GM12878 (cell line): Measurements from ENCODE around the gene SUGP2. TPM values are rescaled to one million over a fixed set of nuclear protein-coding genes. Genes with fewer than 3 reads are reported as not detected.

Source experiments
- ATAC-seq: fragments of 200-7000 bp; cut with Tn5 transposase; 3 replicates; pipeline ENCODE4 v1.9.1; 2020; ENCODE audit warnings: mild to moderate bottlenecking, moderate library complexity
- BruUV-seq: library from RNA; stranded (reverse); fragments of 400-500 nt; replicated peaks from 2 replicates; lab custom pipeline; 2021; lab: Mats Ljungman, UMichigan
- CTCF ChIA-PET: fragments of 300-600 bp; sonication (Branson Sonifier 250); formaldehyde crosslinking; extraction: SDS; loops from one replicate; lab custom pipeline; 2021; ENCODE audit warnings: inconsistent platforms; lab: Yijun Ruan, JAX
- POLR2A ChIA-PET: fragments of 350-600 bp; formaldehyde crosslinking; extraction: SDS; loops from one replicate; lab custom pipeline; 2021; ENCODE audit warnings: inconsistent platforms; lab: Charles Lee
- RAD21 ChIA-PET: fragments of 300-600 bp; sonication (Branson Sonifier 250); formaldehyde crosslinking; loops from one replicate; lab custom pipeline; 2023; ENCODE audit warnings: antibody characterized with exemption; ENCODE audit not compliant: unreplicated experiment; lab: Charles Lee
- SMC1A ChIA-PET: fragments of 300-600 bp; sonication (Branson Sonifier 250); formaldehyde crosslinking; loops from one replicate; lab custom pipeline; 2023; ENCODE audit not compliant: unreplicated experiment, uncharacterized antibody; lab: Charles Lee
- DNase-seq: peaks from one replicate; pipeline ENCODE4 v3.0.0-alpha.2; 2011; ENCODE audit warnings: low read depth, low spot score
- FAIRE-seq: peaks from 3 replicates; lab custom pipeline; 2011; peaks lifted over from hg19 to GRCh38; lab: Jason Lieb, UNC
- H2AFZ ChIP-seq: 2 replicates; pipeline ENCODE4 v1.6.0; 2011; ENCODE audit warnings: low read depth, low read length, control low read depth; ENCODE audit not compliant: control insufficient read depth
- H3K27ac ChIP-seq: 2 replicates; pipeline ENCODE4 v1.5.1; 2011; ENCODE audit warnings: control low read depth; ENCODE audit not compliant: control insufficient read depth, insufficient read depth
- H3K27me3 ChIP-seq, 2 experiments: replicated peaks in 1 of 2; 2 replicates each; pipeline versions ENCODE4 v1.6.0 to v1.6.1; 2011; ENCODE audit warnings: low read length in 1 of 2; ENCODE audit not compliant: control insufficient read depth in 2 of 2, insufficient read depth in 2 of 2
- H3K36me3 ChIP-seq, 2 experiments: 2 replicates each; pipeline ENCODE4 v1.5.1; 2011; ENCODE audit warnings: low read length in 1 of 2; ENCODE audit not compliant: control insufficient read depth in 2 of 2, insufficient read depth in 2 of 2
- H3K4me1 ChIP-seq: 2 replicates; pipeline ENCODE4 v1.6.1; 2011; ENCODE audit warnings: mild to moderate bottlenecking, low read length, moderate library complexity, mixed read lengths; ENCODE audit not compliant: control insufficient read depth, insufficient read depth
- H3K4me2 ChIP-seq: 2 replicates; pipeline ENCODE4 v1.6.0; 2011; ENCODE audit warnings: control low read depth; ENCODE audit not compliant: control insufficient read depth, insufficient read depth
- H3K4me3 ChIP-seq: fragments of 200-600 bp; sonication (generic); 2 replicates; pipeline ENCODE4 v1.5.1; 2016
- H3K79me2 ChIP-seq: 2 replicates; pipeline ENCODE4 v1.6.0; 2011; ENCODE audit warnings: low read length; ENCODE audit not compliant: control insufficient read depth, insufficient read depth
- H3K9ac ChIP-seq: 2 replicates; pipeline ENCODE4 v1.8.0; 2011; ENCODE audit warnings: low read length, control low read depth, mixed read lengths; ENCODE audit not compliant: control insufficient read depth, insufficient read depth
- H3K9me3 ChIP-seq: replicated peaks from 3 replicates; pipeline ENCODE4 v1.5.1; 2011; ENCODE audit warnings: mild to moderate bottlenecking, low read length; ENCODE audit not compliant: control insufficient read depth, insufficient read depth
- H4K20me1 ChIP-seq: 2 replicates; pipeline ENCODE4 v1.6.0; 2011; ENCODE audit not compliant: control insufficient read depth, insufficient read depth
- ATF3 ChIP-seq: IDR thresholded peaks from 2 replicates; pipeline ENCODE4 v1.6.1; 2011; ENCODE audit warnings: low read depth, mild to moderate bottlenecking, low read length, moderate library complexity, borderline replicate concordance; ENCODE audit errors: extremely low read depth
- BACH1 ChIP-seq: fragments of 450-650 bp; IDR thresholded peaks from 2 replicates; pipeline ENCODE4 v1.6.1; 2017; ENCODE audit warnings: mild to moderate bottlenecking, borderline replicate concordance
- BHLHE40 ChIP-seq, 2 experiments: fragments of 450-650 bp in 1 of 2; IDR thresholded peaks; 2 replicates each; pipeline ENCODE4 v1.6.1; 2011 to 2017; ENCODE audit warnings: low read depth in 2 of 2, borderline replicate concordance in 1 of 2, improper control_type of control experiment in 1 of 2, low read length in 1 of 2, mild to moderate bottlenecking in 1 of 2
- BRCA1 ChIP-seq: IDR thresholded peaks from 2 replicates; pipeline ENCODE4 v1.6.1; 2011; ENCODE audit warnings: low read depth, low read length, improper control_type of control experiment
- CEBPB ChIP-seq, 2 experiments: fragments of 150-350 bp in 1 of 2; IDR thresholded peaks; 2 replicates each; pipeline ENCODE4 v1.6.1; 2012 to 2014; ENCODE audit warnings: low read depth in 2 of 2, low read length in 2 of 2, borderline replicate concordance in 1 of 2, inconsistent platforms in 1 of 2
- EED ChIP-seq: sonication (generic); IDR thresholded peaks from 2 replicates; pipeline ENCODE4 v1.6.1; 2016; ENCODE audit warnings: antibody characterized with exemption, low read depth
- HCFC1 ChIP-seq: fragments of 150-350 bp; IDR thresholded peaks from 2 replicates; pipeline ENCODE4 v1.6.1; 2014; ENCODE audit warnings: low read length
- HDAC2 ChIP-seq: fragments of 200-600 bp; sonication (generic); IDR thresholded peaks from 2 replicates; pipeline ENCODE4 v1.6.1; 2017
- KDM1A ChIP-seq: fragments of 200-600 bp; sonication (generic); IDR thresholded peaks from 2 replicates; pipeline ENCODE4 v1.6.1; 2016; ENCODE audit warnings: borderline replicate concordance
- MAX ChIP-seq: IDR thresholded peaks from 2 replicates; pipeline ENCODE4 v1.6.1; 2012; ENCODE audit warnings: low read depth, low read length, improper control_type of control experiment
- PAX8 ChIP-seq: fragments of 450-650 bp; IDR thresholded peaks from 2 replicates; pipeline ENCODE4 v1.6.1; 2017; ENCODE audit warnings: mild to moderate bottlenecking, moderate library complexity
- RAD21 ChIP-seq: IDR thresholded peaks from 2 replicates; pipeline ENCODE4 v1.6.1; 2011; ENCODE audit warnings: mild to moderate bottlenecking, low read depth, low read length, moderate library complexity; ENCODE audit not compliant: insufficient read depth
- RCOR1 ChIP-seq: conservative IDR thresholded peaks from 2 replicates; pipeline ENCODE4 v1.6.1; 2012; ENCODE audit warnings: low read depth, low read length, improper control_type of control experiment
- SMARCA5 ChIP-seq: fragments of 450-650 bp; IDR thresholded peaks from 2 replicates; pipeline ENCODE4 v1.6.1; 2017; ENCODE audit warnings: mild to moderate bottlenecking
- SPI1 ChIP-seq: IDR thresholded peaks from 2 replicates; pipeline ENCODE4 v1.6.1; 2011; ENCODE audit warnings: low read depth, mild to moderate bottlenecking, low read length, moderate library complexity, borderline replicate concordance; ENCODE audit not compliant: insufficient read depth
- USF1 ChIP-seq: IDR thresholded peaks from 2 replicates; pipeline ENCODE4 v1.6.1; 2011; ENCODE audit warnings: borderline replicate concordance, low read depth, mild to moderate bottlenecking, moderate library complexity, mixed read lengths, low read length; ENCODE audit not compliant: insufficient read depth; ENCODE audit errors: extremely low read length
- ZBTB33 ChIP-seq: fragments of 450-650 bp; IDR thresholded peaks from 2 replicates; pipeline ENCODE4 v1.6.1; 2017; ENCODE audit warnings: mild to moderate bottlenecking
- ZBTB4 ChIP-seq: fragments of 450-650 bp; formaldehyde crosslinking; IDR thresholded peaks from 2 replicates; pipeline ENCODE4 v1.4.0; 2022; ENCODE audit warnings: mild to moderate bottlenecking, moderate library complexity
- WGBS: methylation state at CpG from one replicate; pipeline ENCODE4 v1.1.6; 2016; ENCODE audit warnings: low lambda C conversion rate; ENCODE audit not compliant: insufficient replicate concordance, insufficient coverage; ENCODE audit errors: missing lambda C conversion rate; 5-methylcytosine and 5-hydroxymethylcytosine counted together
- in situ Hi-C: fragments of 300-500 bp; cut with MboI; formaldehyde crosslinking; loops from 9 replicates; pipeline ENCODE4 v1.14.3; 2018; ENCODE audit warnings: mixed read lengths
- intact Hi-C: fragments of 100-400 bp; cut with micrococcal nuclease; formaldehyde crosslinking; loops from one replicate; pipeline ENCODE4 v1.14.2; 2022; ENCODE audit not compliant: unreplicated experiment
- polyA plus RNA-seq, 11 experiments: library from polyadenylated mRNA; depleted of rRNA in 4 of 11; unstranded in 6 of 11; stranded (reverse) in 5 of 11; fragments of >200 nt; fragmentation: Nextera tagmentation in 4 of 11; fragmentation: Illumina TruSeq in 1 of 11; extraction: Ambion mirVana in 4 of 11; extraction: Trizol in 1 of 11; gene quantifications; 1 replicate in 1 of 11; 2 replicates in 10 of 11; pipeline versions ENCODE4 v1.2.1 to v1.2.3, GENCODE V29; 2011 to 2016; ENCODE audit warnings: inconsistent platforms in 2 of 11, missing spikeins in 2 of 11, low read depth in 1 of 11
- total RNA-seq, 4 experiments: library from RNA; depleted of rRNA in 3 of 4; stranded (reverse); fragments of >200 nt in 3 of 4; fragmentation: Illumina TruSeq in 1 of 4; extraction: Trizol in 1 of 4; gene quantifications; 2 replicates each; pipeline versions ENCODE4 v1.2.1 to v1.2.3, GENCODE V29; 2013 to 2021

Gene SUGP2
- total and polyA plus RNA-seq, 10 of the 15 experiments (the other 5 are each of a cell fraction or from before 2014, with no cell fraction given), result 15.0 to 120 (median 57.2) TPM

GRCh38 chr19:18991468-18991867, 41.8 kb downstream of the SUGP2 start:
- Histone ChIP-seq H3K36me3 (peaks cover 19 to 23% of the 10 kb centered on the region in 2 experiments), H3K4me3 (no peak overlapping the region), H3K4me1 (no peaks in the 10 kb centered on the region), H3K79me2 (no peaks in the 10 kb centered on the region), H3K27me3 (no peaks in the 10 kb centered on the region), H3K9ac (no peak overlapping the region), H3K9me3 (no peaks in the 10 kb centered on the region), H2AFZ (no peak overlapping the region), H3K4me2 (no peak overlapping the region), H4K20me1 (no peaks in the 10 kb centered on the region), H3K27ac (no peak overlapping the region)
- ChIA-PET SMC1A (no interaction called here), RAD21 (no interaction called here), POLR2A (interaction anchor here (0.5 kb wide), 1 partner anchor 78 kb away, joined by 3 read pairs; no protein-coding TSS in a partner anchor), CTCF (interaction anchor here (0.6 to 1.4 kb wide), 2 partner anchors 72 to 131 kb away, joined by 3 read pairs; partner anchors contain the start of genes COPE and DDX49)
- TF ChIP-seq ZBTB4 (CRISPR knock-in tag), result no peak
- TF ChIP-seq SMARCA5, result no peak
- TF ChIP-seq EED, result no peak
- TF ChIP-seq CEBPB (IDR thresholded peaks at IDR 0.05; ENCODE audit: borderline replicate concordance in 1 of 2, low read depth in 2 of 2, low read length in 2 of 2), result no peak
- no peak for TF ChIP-seq USF1
- no peak for TF ChIP-seq RAD21
- no peak for TF ChIP-seq BACH1
- TF ChIP-seq MAX, result no peak
- no peak for TF ChIP-seq ATF3
- no peak for TF ChIP-seq BHLHE40 (IDR thresholded peaks at IDR 0.05; ENCODE audit: borderline replicate concordance in 1 of 2, low read depth in 2 of 2, low read length in 1 of 2)
- TF ChIP-seq HCFC1, result no peak
- TF ChIP-seq BRCA1, result no peak
- no peak for TF ChIP-seq ZBTB33
- TF ChIP-seq HDAC2, result no peak
- no peak for TF ChIP-seq KDM1A
- no peak for TF ChIP-seq SPI1
- no peak for TF ChIP-seq PAX8
- no peak for TF ChIP-seq RCOR1
- no peak for ATAC-seq
- FAIRE-seq, result no peak
- intact Hi-C loops, result no loop called here
- BruUV-seq, result no TSS peak
- no peak for DNase-seq
- in situ Hi-C loops, result no loop called here
- 93% methylated on average over 14 of the region's 14 CpGs for WGBS
